ENCODE results near the gene RBMS1. TPM values are rescaled to one million over a fixed set of nuclear protein-coding genes. Genes with fewer than 3 reads are reported as not detected.
A peak's percentile ranks its signal among the peaks of the same experiment; 100 is the strongest.

RBMS1 gene
- total RNA-seq, 4 donors from 2014 or later, result 26.3 to 52.5 (median 37.5) TPM

DNA sequence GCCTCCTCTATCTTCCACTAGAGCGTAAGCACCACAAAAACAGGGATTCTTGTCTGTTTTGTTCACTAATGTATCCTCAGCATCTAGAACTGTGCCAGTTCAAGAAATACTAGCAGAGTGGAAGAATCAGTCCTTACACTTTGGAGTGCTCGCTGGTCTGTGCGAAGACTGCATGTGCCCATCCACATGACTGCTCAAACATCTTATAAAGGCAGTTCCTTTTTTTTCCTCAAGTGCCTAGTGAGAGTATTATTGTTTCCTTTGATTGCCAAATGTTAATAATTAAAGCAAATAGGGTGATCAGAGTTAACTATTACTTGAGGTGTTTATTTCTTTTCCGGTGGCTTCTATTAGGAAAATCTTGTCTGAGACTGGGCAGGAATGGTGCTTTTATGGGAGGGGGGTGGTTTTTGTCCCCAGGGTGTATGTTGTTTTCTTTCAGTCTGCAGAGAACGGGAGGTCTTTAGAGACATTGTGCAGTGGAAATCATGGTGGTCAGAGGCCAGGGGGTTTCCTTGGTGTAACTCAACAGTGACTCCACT is 247.9 kb downstream of the RBMS1 start:
- no peak overlapping the region for H3K4me3 ChIP-seq
- no peak overlapping the region for H3K27ac ChIP-seq
- no peaks in the 10 kb centered on the region for H3K9me3 ChIP-seq
- TF ChIP-seq, protein P1, sequence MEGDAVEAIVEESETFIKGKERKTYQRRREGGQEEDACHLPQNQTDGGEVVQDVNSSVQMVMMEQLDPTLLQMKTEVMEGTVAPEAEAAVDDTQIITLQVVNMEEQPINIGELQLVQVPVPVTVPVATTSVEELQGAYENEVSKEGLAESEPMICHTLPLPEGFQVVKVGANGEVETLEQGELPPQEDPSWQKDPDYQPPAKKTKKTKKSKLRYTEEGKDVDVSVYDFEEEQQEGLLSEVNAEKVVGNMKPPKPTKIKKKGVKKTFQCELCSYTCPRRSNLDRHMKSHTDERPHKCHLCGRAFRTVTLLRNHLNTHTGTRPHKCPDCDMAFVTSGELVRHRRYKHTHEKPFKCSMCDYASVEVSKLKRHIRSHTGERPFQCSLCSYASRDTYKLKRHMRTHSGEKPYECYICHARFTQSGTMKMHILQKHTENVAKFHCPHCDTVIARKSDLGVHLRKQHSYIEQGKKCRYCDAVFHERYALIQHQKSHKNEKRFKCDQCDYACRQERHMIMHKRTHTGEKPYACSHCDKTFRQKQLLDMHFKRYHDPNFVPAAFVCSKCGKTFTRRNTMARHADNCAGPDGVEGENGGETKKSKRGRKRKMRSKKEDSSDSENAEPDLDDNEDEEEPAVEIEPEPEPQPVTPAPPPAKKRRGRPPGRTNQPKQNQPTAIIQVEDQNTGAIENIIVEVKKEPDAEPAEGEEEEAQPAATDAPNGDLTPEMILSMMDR (IDR thresholded peaks at IDR 0.05), result no peak
- no peak for TF ChIP-seq POLR2A (IDR thresholded peaks at IDR 0.05)
- H3K27me3 ChIP-seq, result no peaks in the 10 kb centered on the region
- H3K36me3 ChIP-seq, result no peaks in the 10 kb centered on the region
- no peak for DNase-seq
- H3K4me1 ChIP-seq, result peaks cover 7 to 34% (median 22%) of the 10 kb centered on the region in 3 donors
- intact Hi-C loops (cut with DNase I), result no loop called here
- WGBS, 2 donors, result 91 to 93% methylated on average over 5 of the region's 5 CpGs

DNA sequence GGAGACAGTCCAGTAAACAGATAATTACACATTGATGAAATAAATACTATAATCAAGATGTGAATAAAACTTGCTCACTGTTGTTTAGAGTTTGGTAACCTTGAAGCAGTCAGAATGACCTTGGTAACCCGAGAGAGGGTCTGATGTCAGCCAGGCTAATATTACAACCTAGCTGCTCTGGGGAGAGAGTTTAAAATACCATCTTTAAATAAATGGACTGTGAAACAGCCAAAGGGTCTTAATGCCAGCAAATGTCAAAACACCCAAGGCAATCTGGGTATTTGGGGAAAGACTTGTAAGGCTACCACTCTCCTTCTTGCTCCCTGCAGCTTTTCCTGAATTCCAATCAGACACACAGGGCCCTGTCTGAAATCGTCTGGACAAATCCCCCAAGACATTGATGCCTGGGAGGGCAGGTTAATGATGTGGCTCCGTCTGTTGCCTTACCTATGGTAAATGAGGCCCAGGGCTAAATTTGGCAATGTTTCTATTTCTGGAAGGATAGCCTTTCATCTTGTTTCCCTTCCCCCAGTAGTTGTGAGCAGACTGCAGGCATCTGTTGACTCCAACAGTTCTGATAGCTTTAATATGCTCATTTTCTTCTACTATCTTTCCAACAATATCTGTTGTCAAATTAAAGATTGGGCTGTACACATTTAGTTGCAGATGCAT is 250.6 kb downstream of the RBMS1 start:
- no peak for DNase-seq
- H3K27me3 ChIP-seq, result no peaks in the 10 kb centered on the region
- H3K27ac ChIP-seq, result no peak overlapping the region
- H3K36me3 ChIP-seq, result no peaks in the 10 kb centered on the region
- intact Hi-C loops (cut with DNase I), result no loop called here
- H3K9me3 ChIP-seq, result no peaks in the 10 kb centered on the region
- 43 to 58% methylated on average over 3 of the region's 3 CpGs for whole genome bisulfite sequencing, 2 donors
- H3K4me3 ChIP-seq, result no peak overlapping the region
- TF ChIP-seq, protein P1 (IDR thresholded peaks at IDR 0.05), result no peak
- no peak for TF ChIP-seq POLR2A (IDR thresholded peaks at IDR 0.05)
- peaks cover 10 to 49% (median 22%) of the 10 kb centered on the region in 3 donors for H3K4me1 ChIP-seq

DNA sequence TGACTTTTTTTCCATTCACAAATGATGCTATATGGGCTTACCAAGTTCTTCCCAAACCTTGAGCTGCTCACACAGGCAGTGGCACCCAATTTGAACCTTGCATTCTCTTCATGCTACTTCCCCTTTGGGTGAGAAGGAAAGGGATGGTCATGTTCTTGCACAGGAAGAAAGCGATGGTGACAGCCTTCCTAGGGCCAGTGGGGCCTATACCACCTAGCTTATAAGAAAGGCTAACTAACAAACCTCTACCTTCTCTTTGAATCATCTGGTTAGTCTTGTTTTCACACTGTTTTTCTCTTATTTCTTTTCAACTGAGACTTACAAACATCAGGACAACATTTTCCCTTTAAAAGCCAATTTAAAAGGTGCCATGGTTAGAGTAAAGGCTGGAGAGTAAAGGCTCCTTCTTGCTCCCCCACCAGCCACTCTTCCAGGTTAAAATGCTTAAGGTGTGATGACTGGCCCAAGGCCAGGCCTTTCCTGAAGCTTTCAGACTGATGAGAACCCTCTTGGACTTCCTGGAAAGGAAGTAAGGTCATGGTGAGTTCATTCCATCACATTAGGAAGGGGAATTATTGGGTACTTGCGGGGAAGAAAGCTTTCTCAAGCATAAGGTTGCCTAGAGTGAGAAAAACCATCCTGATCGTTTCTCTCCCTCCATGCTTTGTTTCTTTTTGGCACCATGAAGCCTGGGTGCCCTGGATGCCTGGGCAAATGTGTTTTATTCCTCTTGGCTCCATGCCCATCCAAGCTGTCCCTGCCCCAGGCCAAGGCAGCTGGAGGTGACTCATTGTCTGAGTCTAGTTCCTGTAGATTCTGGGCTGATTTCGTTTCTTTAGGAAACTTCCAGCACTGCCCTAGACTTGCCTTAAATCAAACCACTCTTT is 252.1 kb downstream of the RBMS1 start:
- Histone ChIP-seq H3K4me1 (peaks cover 17 to 54% (median 25%) of the 10 kb centered on the region in 3 donors), H3K27me3 (no peaks in the 10 kb centered on the region), H3K4me3 (no peak overlapping the region), H3K36me3 (no peaks in the 10 kb centered on the region), H3K27ac (peak overlapping the region; percentile 26 to 63 (median 48)), H3K9me3 (no peaks in the 10 kb centered on the region)
- intact Hi-C loops (cut with DNase I), result no loop called here
- no peak for DNase-seq
- 39 to 50% methylated on average over 4 of the region's 4 CpGs for WGBS, 2 donors
- TF ChIP-seq POLR2A (IDR thresholded peaks at IDR 0.05), result no peak

DNA sequence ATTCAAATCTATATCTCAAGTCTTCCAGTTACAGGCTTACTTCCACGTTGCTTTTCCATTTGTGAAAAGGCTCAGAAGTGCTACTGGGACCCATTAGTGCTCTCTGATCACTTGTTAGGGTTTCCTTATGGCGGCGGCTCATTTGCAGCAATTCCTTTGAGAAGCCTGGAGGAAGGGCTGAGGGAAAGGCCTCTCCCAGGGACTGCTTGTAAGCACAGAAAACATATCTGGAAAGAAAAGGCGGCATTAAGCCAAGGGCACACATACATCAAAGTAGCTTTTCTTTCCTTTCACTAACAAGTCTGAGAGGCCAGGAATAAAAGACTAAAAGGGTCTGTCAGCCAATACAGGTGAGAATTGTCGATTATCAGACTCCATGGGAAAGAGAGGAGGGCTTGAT is 254.2 kb downstream of the RBMS1 start:
- Histone ChIP-seq H3K27me3 (no peaks in the 10 kb centered on the region), H3K4me1 (peaks cover 17 to 54% (median 25%) of the 10 kb centered on the region in 3 donors), H3K9me3 (no peaks in the 10 kb centered on the region), H3K36me3 (no peaks in the 10 kb centered on the region), H3K27ac (peak overlapping the region in 1 of 4 donors; percentile 75), H3K4me3 (no peak overlapping the region)
- intact Hi-C loops (cut with DNase I), result no loop called here
- DNase-seq, result no peak
- TF ChIP-seq, protein P1 (IDR thresholded peaks at IDR 0.05), result no peak
- no peak for TF ChIP-seq POLR2A (IDR thresholded peaks at IDR 0.05)
- WGBS, 2 donors, result 51 to 53% methylated on average over 3 to 5 of the region's 5 CpGs

DNA sequence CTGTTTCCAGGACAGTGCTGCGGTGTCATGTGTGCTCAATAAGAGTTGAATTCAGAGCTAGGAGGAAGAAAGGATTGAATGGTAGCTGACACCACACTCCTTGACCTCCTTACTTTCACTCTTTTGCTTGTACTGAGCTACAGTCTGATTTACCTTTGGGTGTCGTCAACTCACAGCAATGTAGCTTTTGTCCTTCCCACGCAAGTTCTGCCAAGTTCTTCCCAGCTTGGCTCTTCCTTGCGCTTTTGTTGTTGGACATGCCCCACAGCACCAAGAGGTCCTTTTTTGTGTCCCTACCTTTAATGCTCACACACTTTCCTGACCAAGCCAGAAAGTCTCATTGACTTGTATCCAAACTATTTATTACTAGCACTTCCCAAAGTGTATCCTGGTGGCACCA is 255.2 kb downstream of the RBMS1 start:
- intact Hi-C loops (cut with DNase I), result no loop called here
- Histone ChIP-seq H3K4me3 (no peak overlapping the region), H3K27ac (peak overlapping the region; percentile 49 to 75 (median 60)), H3K9me3 (no peaks in the 10 kb centered on the region), H3K4me1 (peaks cover 17 to 54% (median 25%) of the 10 kb centered on the region in 3 donors), H3K36me3 (no peaks in the 10 kb centered on the region), H3K27me3 (no peaks in the 10 kb centered on the region)
- WGBS, 2 donors, result 57 to 59% methylated on average over 4 of the region's 4 CpGs
- no peak for DNase-seq
- TF ChIP-seq, protein P1 (IDR thresholded peaks at IDR 0.05), result no peak
- TF ChIP-seq POLR2A (IDR thresholded peaks at IDR 0.05), result no peak

All from esophagus squamous epithelium (tissue), 5 donors.